CD4-positive, alpha-beta T cell (primary cell): ENCODE measurements around the gene MARCHF9. TPM values are rescaled to one million over a fixed set of nuclear protein-coding genes. Genes with fewer than 3 reads are reported as not detected.
A peak's percentile ranks its signal among the peaks of the same experiment; 100 is the strongest.

Experiments used
- ATAC-seq: fragments of 200-7000 bp; cut with Tn5 transposase; one replicate; pipeline ENCODE4 v1.10.0; 2022; ENCODE audit warnings: mild to moderate bottlenecking; ENCODE audit not compliant: poor library complexity
- CTCF ChIA-PET: fragments of 350-600 bp; sonication (Branson Sonifier 250); formaldehyde crosslinking; loops from one replicate; lab custom pipeline; 2021; ENCODE audit warnings: antibody characterized with exemption, inconsistent platforms; lab: Charles Lee
- POLR2A ChIA-PET: fragments of 350-600 bp; sonication (Branson Sonifier 250); formaldehyde crosslinking; loops from one replicate; lab custom pipeline; 2021; ENCODE audit warnings: antibody characterized with exemption, inconsistent platforms; lab: Charles Lee
- DNase-seq, 14 experiments: peaks; one replicate each; pipeline ENCODE4 v3.0.0-alpha.2; 2013 to 2020; ENCODE audit warnings: mixed read lengths in 2 of 14
- H3K27ac ChIP-seq, 2 donors: one replicate each; pipeline versions ENCODE4 v1.5.1 to v1.7.0; 2013; ENCODE audit warnings: low read length in 2 of 2, low read depth in 1 of 2, mild to moderate bottlenecking in 1 of 2
- H3K27me3 ChIP-seq, 2 experiments: 1 replicate in 1 of 2; 2 replicates in 1 of 2; pipeline versions ENCODE4 v1.6.1 to v1.7.0; 2013; ENCODE audit warnings: low read length in 2 of 2, control low read depth in 1 of 2, mild to moderate bottlenecking in 1 of 2, moderate library complexity in 1 of 2; ENCODE audit not compliant: insufficient read depth in 2 of 2, control insufficient read depth in 1 of 2
- H3K36me3 ChIP-seq: one replicate; pipeline ENCODE4 v1.6.1; 2013; ENCODE audit warnings: low read length, control low read depth; ENCODE audit not compliant: insufficient read depth
- H3K4me1 ChIP-seq: one replicate; pipeline ENCODE4 v1.6.1; 2013; ENCODE audit warnings: low read length, control low read depth; ENCODE audit not compliant: insufficient read depth
- H3K4me3 ChIP-seq: one replicate; pipeline ENCODE4 v1.5.1; 2013; ENCODE audit warnings: mild to moderate bottlenecking, low read length, moderate library complexity
- H3K9me3 ChIP-seq, 2 experiments: 1 replicate in 1 of 2; 2 replicates in 1 of 2; pipeline versions ENCODE4 v1.6.1 to v1.7.0; 2013; ENCODE audit warnings: low read length in 2 of 2, mild to moderate bottlenecking in 2 of 2, control low read depth in 1 of 2, moderate library complexity in 1 of 2; ENCODE audit not compliant: control insufficient read depth in 1 of 2, insufficient read depth in 1 of 2
- H3K27ac Mint-ChIP-seq: one replicate; pipeline ENCODE4 v1.8.0; 2020; ENCODE audit warnings: mixed read lengths
- H3K27me3 Mint-ChIP-seq: one replicate; pipeline ENCODE4 v1.8.0; 2021; ENCODE audit warnings: mixed read lengths
- H3K36me3 Mint-ChIP-seq: one replicate; pipeline ENCODE4 v1.8.0; 2021; ENCODE audit warnings: low read depth, mixed read lengths
- H3K4me1 Mint-ChIP-seq: one replicate; pipeline ENCODE4 v1.8.0; 2021; ENCODE audit warnings: low read depth, mixed read lengths
- H3K4me3 Mint-ChIP-seq: one replicate; pipeline ENCODE4 v1.8.0; 2020; ENCODE audit warnings: mild to moderate bottlenecking, mixed read lengths
- H3K9me3 Mint-ChIP-seq: one replicate; pipeline ENCODE4 v1.8.0; 2020; ENCODE audit warnings: mixed read lengths
- intact Hi-C, 2 experiments: fragments of 100-400 bp; cut with DNase I in 1 of 2; cut with micrococcal nuclease in 1 of 2; formaldehyde crosslinking; loops; one replicate each; pipeline versions ENCODE4 v1.15.1 to v1.9.0; 2023 to 2025; cut with DNase I, micrococcal nuclease
- polyA plus RNA-seq, 2 donors: library from polyadenylated mRNA; unstranded; fragments of 120-200 nt; gene quantifications; one replicate each; pipeline ENCODE4 v1.2.1, GENCODE V29; 2013
- total RNA-seq, 174 experiments: library from RNA in 2 of 174; stranded (reverse) in 2 of 174; gene quantifications; one replicate each; pipeline ENCODE4 v1.2.3 and lab custom pipeline; 2021 to 2026
- TF ChIP-seq, protein P1 (sequence below): fragments of 200-600 bp; IDR thresholded peaks from one replicate; pipeline ENCODE4 v1.8.0; 2022; ENCODE audit warnings: antibody characterized with exemption, mild to moderate bottlenecking

The MARCHF9 gene, protein sequence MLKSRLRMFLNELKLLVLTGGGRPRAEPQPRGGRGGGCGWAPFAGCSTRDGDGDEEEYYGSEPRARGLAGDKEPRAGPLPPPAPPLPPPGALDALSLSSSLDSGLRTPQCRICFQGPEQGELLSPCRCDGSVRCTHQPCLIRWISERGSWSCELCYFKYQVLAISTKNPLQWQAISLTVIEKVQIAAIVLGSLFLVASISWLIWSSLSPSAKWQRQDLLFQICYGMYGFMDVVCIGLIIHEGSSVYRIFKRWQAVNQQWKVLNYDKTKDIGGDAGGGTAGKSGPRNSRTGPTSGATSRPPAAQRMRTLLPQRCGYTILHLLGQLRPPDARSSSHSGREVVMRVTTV
- total RNA-seq (10 to 100 TPM; 39.9 to 40.8 TPM), total RNA-seq (lab: John Stamatoyannopoulos, UW) (6.5 to 87.0 (median 43.9) reads per million in 172 experiments)
- 46.0 TPM for polyA plus RNA-seq (2013, experiment 1 of 2)
- 47.2 TPM for polyA plus RNA-seq (2013, experiment 2 of 2)

GRCh38 chr12:57754411-57755193, at the start of gene MARCHF9:
Gene MARCHF9 (plus strand): TSS chr12:57755103. CDS start chr12:57755529, 426 bp downstream.
- no peaks in the 10 kb centered on the region for H3K27me3 Mint-ChIP-seq
- no peaks in the 10 kb centered on the region for H3K9me3 Mint-ChIP-seq
- Histone ChIP-seq H3K36me3 (peaks cover 25% of the 10 kb centered on the region), H3K9me3 (no peaks in the 10 kb centered on the region), H3K27me3 (no peaks in the 10 kb centered on the region), H3K27ac (peak within 1 kb of the TSS; percentile 56 to 75), H3K4me1 (peaks cover 63% of the 10 kb centered on the region), H3K4me3 (peak within 1 kb of the TSS; percentile 61)
- ATAC-seq (peak; percentile 52), DNase-seq (peak; percentile 68 to 95 (median 86))
- peaks cover 52% of the 10 kb centered on the region for H3K36me3 Mint-ChIP-seq
- peaks cover 71% of the 10 kb centered on the region for H3K4me1 Mint-ChIP-seq
- H3K27ac Mint-ChIP-seq: peak within 1 kb of the TSS; percentile 93
- peak within 1 kb of the TSS; percentile 92 for H3K4me3 Mint-ChIP-seq
- ChIA-PET CTCF (interaction anchor here (2.4 to 2.5 kb wide), 2 partner anchors 13 to 28 kb away, joined by 12 to 20 read pairs; partner anchors contain the start of gene TSFM), POLR2A (interaction anchor here (0.6 to 4.1 kb wide), 6 partner anchors 9 to 186 kb away, joined by 3 to 28 read pairs (median 6); partner anchors contain the start of genes CTDSP2, EEF1AKMT3, METTL1 and OS9)
- intact Hi-C loops: loop anchor here (5.0 kb wide), 4 partner anchors 78 to 277 kb away; partner anchors contain the start of genes ARHGAP9 (in 1 of the 2), CTDSP2 (in 1 of the 2), DDIT3 (in 1 of the 2) and MBD6 (in 1 of the 2)
- TF ChIP-seq, protein P1, sequence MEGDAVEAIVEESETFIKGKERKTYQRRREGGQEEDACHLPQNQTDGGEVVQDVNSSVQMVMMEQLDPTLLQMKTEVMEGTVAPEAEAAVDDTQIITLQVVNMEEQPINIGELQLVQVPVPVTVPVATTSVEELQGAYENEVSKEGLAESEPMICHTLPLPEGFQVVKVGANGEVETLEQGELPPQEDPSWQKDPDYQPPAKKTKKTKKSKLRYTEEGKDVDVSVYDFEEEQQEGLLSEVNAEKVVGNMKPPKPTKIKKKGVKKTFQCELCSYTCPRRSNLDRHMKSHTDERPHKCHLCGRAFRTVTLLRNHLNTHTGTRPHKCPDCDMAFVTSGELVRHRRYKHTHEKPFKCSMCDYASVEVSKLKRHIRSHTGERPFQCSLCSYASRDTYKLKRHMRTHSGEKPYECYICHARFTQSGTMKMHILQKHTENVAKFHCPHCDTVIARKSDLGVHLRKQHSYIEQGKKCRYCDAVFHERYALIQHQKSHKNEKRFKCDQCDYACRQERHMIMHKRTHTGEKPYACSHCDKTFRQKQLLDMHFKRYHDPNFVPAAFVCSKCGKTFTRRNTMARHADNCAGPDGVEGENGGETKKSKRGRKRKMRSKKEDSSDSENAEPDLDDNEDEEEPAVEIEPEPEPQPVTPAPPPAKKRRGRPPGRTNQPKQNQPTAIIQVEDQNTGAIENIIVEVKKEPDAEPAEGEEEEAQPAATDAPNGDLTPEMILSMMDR: no peak

- no peaks in the 10 kb centered on the region for H3K27me3 Mint-ChIP-seq
- peaks cover 13% of the 10 kb centered on the region for H3K4me1 Mint-ChIP-seq
- ATAC-seq: no peak
- ChIA-PET POLR2A (interaction anchor here (1.5 kb wide), 1 partner anchor 14 kb away, joined by 5 read pairs; the partner anchor contains the start of gene OS9), CTCF (interaction anchor here (0.7 to 1.1 kb wide), 2 partner anchors 23 to 468 kb away, joined by 4 read pairs; no protein-coding TSS in a partner anchor)
- peaks cover 6% of the 10 kb centered on the region for H3K9me3 Mint-ChIP-seq
- no peak for DNase-seq
- H3K9me3 ChIP-seq: peaks cover 5 to 16% of the 10 kb centered on the region in 2 experiments
- intact Hi-C loops: no loop called here
- H3K4me3 ChIP-seq: no peak overlapping the region
- TF ChIP-seq, protein P1: no peak
- no peaks in the 10 kb centered on the region for H3K4me1 ChIP-seq
- no peak overlapping the region for H3K4me3 Mint-ChIP-seq
- peaks cover 88% of the 10 kb centered on the region for H3K36me3 Mint-ChIP-seq
- H3K36me3 ChIP-seq: peaks cover 48% of the 10 kb centered on the region
- no peaks in the 10 kb centered on the region for H3K27me3 ChIP-seq
- no peak overlapping the region for H3K27ac ChIP-seq
- H3K27ac Mint-ChIP-seq: no peak overlapping the region
Measured at GRCh38 chr12:57707250-57707649, 47.7 kb upstream of the MARCHF9 start.

- DNase-seq (no peak), ATAC-seq (no peak)
- ChIA-PET POLR2A (interaction anchor here (0.6 to 1.5 kb wide), 2 partner anchors 15 to 482 kb away, joined by 4 to 5 read pairs; partner anchors contain the start of gene OS9), CTCF (interaction anchor here (0.9 to 1.6 kb wide), 2 partner anchors 15 to 34 kb away, joined by 3 read pairs; no protein-coding TSS in a partner anchor)
- Histone ChIP-seq H3K36me3 (peaks cover 43% of the 10 kb centered on the region), H3K4me3 (no peak overlapping the region), H3K9me3 (peaks cover 5 to 11% of the 10 kb centered on the region in 2 experiments), H3K27me3 (no peaks in the 10 kb centered on the region), H3K27ac (no peak overlapping the region), H3K4me1 (no peaks in the 10 kb centered on the region)
- intact Hi-C loops: no loop called here
- Mint-ChIP-seq H3K36me3 (peaks cover 87% of the 10 kb centered on the region), H3K27ac (no peak overlapping the region), H3K9me3 (peaks cover 4% of the 10 kb centered on the region), H3K4me1 (peaks cover 5% of the 10 kb centered on the region), H3K4me3 (no peak overlapping the region), H3K27me3 (no peaks in the 10 kb centered on the region)
- TF ChIP-seq, protein P1: no peak
Measured at GRCh38 chr12:57708296-57708695, 46.6 kb upstream of the MARCHF9 start.
